Measurements from ENCODE around the gene PRICKLE4. TPM values are rescaled to one million over a fixed set of nuclear protein-coding genes. Genes with fewer than 3 reads are reported as not detected.
A peak's percentile ranks its signal among the peaks of the same experiment; 100 is the strongest.

The PRICKLE4 gene
- total and polyA plus RNA-seq, 2 of the 13 experiments (the other 11 are each of a cell fraction or from before 2014, with no cell fraction given) = 0.92 to 1.2 TPM

GRCh38 chr6:41735427-41736185, 45.0 kb upstream of the PRICKLE4 start, which contains the start of gene TFEB (continued):
- TF ChIP-seq ZBED4 (CRISPR knock-in tag; IDR thresholded peaks at IDR 0.05; ENCODE audit: borderline replicate concordance) (peak; percentile 80), ZNF501 (CRISPR knock-in tag; IDR thresholded peaks at IDR 0.05) (peak; percentile 88), E2F1 (CRISPR knock-in tag; IDR thresholded peaks at IDR 0.05) (no peak), ZNF318 (CRISPR knock-in tag; IDR thresholded peaks at IDR 0.05) (no peak), KIAA2018 (CRISPR knock-in tag; IDR thresholded peaks at IDR 0.05; ENCODE audit: borderline replicate concordance) (no peak)

Data from HepG2 (cell line).